GM12864 (cell line): Measurements from ENCODE around the gene CORIN.

ENCODE experiments used
- DNase-seq: peaks from one replicate; pipeline ENCODE4 v3.0.0-alpha.2; 2011; ENCODE audit warnings: low read depth
- H3K4me3 ChIP-seq: 2 replicates; pipeline ENCODE4 v1.5.1; 2011; ENCODE audit warnings: mild to moderate bottlenecking, low read depth, low read length, control low read depth
- CTCF ChIP-seq: IDR thresholded peaks from 2 replicates; pipeline ENCODE4 v1.5.1; 2011; ENCODE audit warnings: low read depth, mild to moderate bottlenecking, moderate library complexity, low read length, control low read depth, inconsistent platforms; ENCODE audit errors: missing control alignments

The CORIN gene

GRCh38 chr4:47718696-47719095 is 119.2 kb downstream of the CORIN start:
- DNase-seq, result no peak
- no peak for TF ChIP-seq CTCF
- no peak overlapping the region for H3K4me3 ChIP-seq

GRCh38 chr4:47717188-47717587 is 120.7 kb downstream of the CORIN start:
- no peak overlapping the region for H3K4me3 ChIP-seq
- DNase-seq, result no peak
- TF ChIP-seq CTCF, result no peak

GRCh38 chr4:47715716-47716416 is 122.0 kb downstream of the CORIN start:
- TF ChIP-seq CTCF, result no peak
- DNase-seq, result no peak
- H3K4me3 ChIP-seq, result no peak overlapping the region

- TF ChIP-seq CTCF, result no peak
- no peak overlapping the region for H3K4me3 ChIP-seq
- no peak for DNase-seq
Measured at GRCh38 chr4:47714269-47714668, 123.6 kb downstream of the CORIN start.

GRCh38 chr4:47713129-47713834 is 124.6 kb downstream of the CORIN start:
- DNase-seq, result no peak
- no peak overlapping the region for H3K4me3 ChIP-seq
- no peak for TF ChIP-seq CTCF

- no peak for DNase-seq
- no peak for TF ChIP-seq CTCF
- no peak overlapping the region for H3K4me3 ChIP-seq
Measured at GRCh38 chr4:47711646-47712045, 126.2 kb downstream of the CORIN start.
